HEK293 (cell line): Measurements from ENCODE around the gene UBE2M.

Experiments
- GLIS1 ChIP-seq: fragments of 450-650 bp; formaldehyde crosslinking; IDR thresholded peaks from 2 replicates; pipeline ENCODE4 v1.5.1; 2016; ENCODE audit warnings: missing biosample characterization, missing genetic modification characterization
- KLF9 ChIP-seq: fragments of 450-650 bp; formaldehyde crosslinking; IDR thresholded peaks from 2 replicates; pipeline ENCODE4 v1.5.1; 2016; ENCODE audit warnings: missing biosample characterization, missing genetic modification characterization, low read depth
- ZBTB48 ChIP-seq: fragments of 450-650 bp; formaldehyde crosslinking; IDR thresholded peaks from 2 replicates; pipeline ENCODE4 v1.5.1; 2016; ENCODE audit warnings: missing biosample characterization, missing genetic modification characterization
- ZEB2 ChIP-seq: fragments of 450-650 bp; formaldehyde crosslinking; IDR thresholded peaks from 2 replicates; pipeline ENCODE4 v1.5.1; 2016; ENCODE audit warnings: missing biosample characterization, missing genetic modification characterization
- ZNF10 ChIP-seq: fragments of 450-650 bp; formaldehyde crosslinking; IDR thresholded peaks from 2 replicates; pipeline ENCODE4 v1.5.1; 2017; ENCODE audit warnings: missing biosample characterization, missing genetic modification characterization
- ZNF138 ChIP-seq: fragments of 450-650 bp; formaldehyde crosslinking; IDR thresholded peaks from 2 replicates; pipeline ENCODE4 v1.5.1; 2016; ENCODE audit warnings: missing biosample characterization, missing genetic modification characterization, borderline replicate concordance
- ZNF146 ChIP-seq: fragments of 450-650 bp; formaldehyde crosslinking; IDR thresholded peaks from 2 replicates; pipeline ENCODE4 v1.5.1; 2016; ENCODE audit warnings: missing biosample characterization, missing genetic modification characterization
- ZNF175 ChIP-seq: fragments of 450-650 bp; formaldehyde crosslinking; IDR thresholded peaks from 2 replicates; pipeline ENCODE4 v1.5.1; 2016; ENCODE audit warnings: missing biosample characterization, missing genetic modification characterization
- ZNF184 ChIP-seq: fragments of 450-650 bp; IDR thresholded peaks from 2 replicates; pipeline ENCODE4 v1.5.1; 2018; ENCODE audit warnings: missing biosample characterization, mild to moderate bottlenecking, missing genetic modification characterization
- ZNF202 ChIP-seq: fragments of 450-650 bp; formaldehyde crosslinking; IDR thresholded peaks from 2 replicates; pipeline ENCODE4 v1.5.1; 2016; ENCODE audit warnings: missing biosample characterization, missing genetic modification characterization, borderline replicate concordance
- ZNF23 ChIP-seq: fragments of 450-650 bp; formaldehyde crosslinking; IDR thresholded peaks from 2 replicates; pipeline ENCODE4 v1.5.1; 2016; ENCODE audit warnings: missing biosample characterization, missing genetic modification characterization, borderline replicate concordance
- ZNF274 ChIP-seq, 2 experiments: fragments of 200-500 bp in 1 of 2; fragments of 450-650 bp in 1 of 2; sonication (Bioruptor generic) in 1 of 2; formaldehyde crosslinking in 1 of 2; IDR thresholded peaks; 2 replicates each; pipeline versions ENCODE4 v1.5.1 to v1.6.1; 2014 to 2016; ENCODE audit warnings: borderline replicate concordance in 1 of 2, inconsistent platforms in 1 of 2, low read length in 1 of 2, missing biosample characterization in 1 of 2, missing genetic modification characterization in 1 of 2
- ZNF473 ChIP-seq: fragments of 450-650 bp; formaldehyde crosslinking; IDR thresholded peaks from 2 replicates; pipeline ENCODE4 v1.5.1; 2017; ENCODE audit warnings: missing biosample characterization, missing genetic modification characterization
- ZNF518A ChIP-seq: fragments of 450-650 bp; formaldehyde crosslinking; conservative IDR thresholded peaks from 2 replicates; pipeline ENCODE4 v1.5.1; 2016; ENCODE audit warnings: low read depth, missing biosample characterization, missing genetic modification characterization
- ZNF548 ChIP-seq: fragments of 450-650 bp; formaldehyde crosslinking; IDR thresholded peaks from 2 replicates; pipeline ENCODE4 v1.5.1; 2016; ENCODE audit warnings: missing biosample characterization, missing genetic modification characterization
- ZNF561 ChIP-seq: fragments of 450-650 bp; IDR thresholded peaks from 2 replicates; pipeline ENCODE4 v1.5.1; 2018; ENCODE audit warnings: missing biosample characterization, missing genetic modification characterization, borderline replicate concordance
- ZNF677 ChIP-seq: fragments of 450-650 bp; IDR thresholded peaks from 2 replicates; pipeline ENCODE4 v1.5.0; 2018; ENCODE audit warnings: missing biosample characterization, mild to moderate bottlenecking, missing genetic modification characterization, moderate library complexity
- ZNF707 ChIP-seq: fragments of 450-650 bp; formaldehyde crosslinking; IDR thresholded peaks from 2 replicates; pipeline ENCODE4 v1.5.1; 2016; ENCODE audit warnings: missing biosample characterization, missing genetic modification characterization
- ZNF777 ChIP-seq: fragments of 450-650 bp; formaldehyde crosslinking; IDR thresholded peaks from 2 replicates; pipeline ENCODE4 v1.5.1; 2017; ENCODE audit warnings: missing biosample characterization, missing genetic modification characterization, borderline replicate concordance
- ZNF843 ChIP-seq: fragments of 450-650 bp; formaldehyde crosslinking; IDR thresholded peaks from 2 replicates; pipeline ENCODE4 v1.5.1; 2016; ENCODE audit warnings: missing biosample characterization, missing genetic modification characterization
- ZXDB ChIP-seq: fragments of 450-650 bp; formaldehyde crosslinking; IDR thresholded peaks from 2 replicates; pipeline ENCODE4 v1.5.1; 2016; ENCODE audit warnings: missing biosample characterization, missing genetic modification characterization
- TF ChIP-seq, protein P1 (sequence below): fragments of 450-650 bp; IDR thresholded peaks from 2 replicates; pipeline ENCODE4 v1.5.1; 2018; ENCODE audit warnings: missing biosample characterization, missing genetic modification characterization
- TF ChIP-seq, protein P2 (sequence below): fragments of 450-650 bp; formaldehyde crosslinking; IDR thresholded peaks from 2 replicates; pipeline ENCODE4 v1.5.1; 2016; ENCODE audit warnings: missing biosample characterization, missing genetic modification characterization, borderline replicate concordance
- TF ChIP-seq, protein P3 (sequence below): fragments of 450-650 bp; formaldehyde crosslinking; IDR thresholded peaks from 2 replicates; pipeline ENCODE4 v1.5.1; 2017; ENCODE audit warnings: missing biosample characterization, missing genetic modification characterization
- TF ChIP-seq, protein P4 (sequence below): fragments of 450-650 bp; formaldehyde crosslinking; IDR thresholded peaks from 2 replicates; pipeline ENCODE4 v1.5.1; 2016; ENCODE audit warnings: missing biosample characterization, missing genetic modification characterization

UBE2M gene

DNA sequence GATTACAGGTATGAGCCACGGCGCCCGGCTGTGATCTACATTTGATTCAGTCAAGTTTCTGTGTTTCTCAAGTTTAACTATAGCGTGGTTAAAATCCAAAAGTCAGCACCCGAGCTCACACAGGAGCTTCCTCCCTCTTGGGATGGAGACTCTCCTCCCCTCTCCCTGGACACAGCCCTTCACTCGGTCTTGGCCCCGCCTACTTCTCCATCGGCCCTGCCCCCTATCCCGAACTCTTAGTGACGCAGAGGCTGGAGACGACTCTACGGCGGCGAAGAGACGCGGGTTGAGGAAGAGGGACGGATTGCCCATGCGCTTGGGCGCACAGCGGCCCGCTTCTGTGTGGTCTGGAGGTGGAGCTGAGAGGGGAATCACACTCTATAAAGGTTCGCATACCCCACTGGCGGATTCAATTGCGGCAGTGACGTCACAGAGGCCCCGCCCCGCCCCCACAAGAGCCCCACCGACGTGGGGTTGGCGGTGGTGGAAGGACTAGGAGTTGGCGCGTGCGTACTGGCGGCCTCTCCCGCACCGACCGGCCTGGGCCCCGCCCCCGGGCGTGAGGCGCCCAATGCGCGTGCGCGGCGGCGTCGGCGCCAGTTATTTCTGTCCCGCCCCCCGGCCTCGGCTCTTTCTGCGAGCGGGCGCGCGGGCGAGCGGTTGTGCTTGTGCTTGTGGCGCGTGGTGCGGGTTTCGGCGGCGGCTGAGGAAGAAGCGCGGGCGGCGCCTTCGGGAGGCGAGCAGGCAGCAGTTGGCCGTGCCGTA is 14.4 kb downstream of the UBE2M start, which contains the start of gene TRIM28 (continued):
- TF ChIP-seq ZNF518A, result no peak
- TF ChIP-seq ZBTB48 (tag by site-specific recombination), result no peak
- TF ChIP-seq, protein P1, sequence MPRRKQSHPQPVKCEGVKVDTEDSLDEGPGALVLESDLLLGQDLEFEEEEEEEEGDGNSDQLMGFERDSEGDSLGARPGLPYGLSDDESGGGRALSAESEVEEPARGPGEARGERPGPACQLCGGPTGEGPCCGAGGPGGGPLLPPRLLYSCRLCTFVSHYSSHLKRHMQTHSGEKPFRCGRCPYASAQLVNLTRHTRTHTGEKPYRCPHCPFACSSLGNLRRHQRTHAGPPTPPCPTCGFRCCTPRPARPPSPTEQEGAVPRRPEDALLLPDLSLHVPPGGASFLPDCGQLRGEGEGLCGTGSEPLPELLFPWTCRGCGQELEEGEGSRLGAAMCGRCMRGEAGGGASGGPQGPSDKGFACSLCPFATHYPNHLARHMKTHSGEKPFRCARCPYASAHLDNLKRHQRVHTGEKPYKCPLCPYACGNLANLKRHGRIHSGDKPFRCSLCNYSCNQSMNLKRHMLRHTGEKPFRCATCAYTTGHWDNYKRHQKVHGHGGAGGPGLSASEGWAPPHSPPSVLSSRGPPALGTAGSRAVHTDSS (tag by site-specific recombination), result 0 out of 2 replicates have a peak, but pooled peaks have one; percentile 17
- TF ChIP-seq ZNF843 (tag by site-specific recombination), result no peak; the same call in 1 of the 2 replicates
- TF ChIP-seq, protein P2, sequence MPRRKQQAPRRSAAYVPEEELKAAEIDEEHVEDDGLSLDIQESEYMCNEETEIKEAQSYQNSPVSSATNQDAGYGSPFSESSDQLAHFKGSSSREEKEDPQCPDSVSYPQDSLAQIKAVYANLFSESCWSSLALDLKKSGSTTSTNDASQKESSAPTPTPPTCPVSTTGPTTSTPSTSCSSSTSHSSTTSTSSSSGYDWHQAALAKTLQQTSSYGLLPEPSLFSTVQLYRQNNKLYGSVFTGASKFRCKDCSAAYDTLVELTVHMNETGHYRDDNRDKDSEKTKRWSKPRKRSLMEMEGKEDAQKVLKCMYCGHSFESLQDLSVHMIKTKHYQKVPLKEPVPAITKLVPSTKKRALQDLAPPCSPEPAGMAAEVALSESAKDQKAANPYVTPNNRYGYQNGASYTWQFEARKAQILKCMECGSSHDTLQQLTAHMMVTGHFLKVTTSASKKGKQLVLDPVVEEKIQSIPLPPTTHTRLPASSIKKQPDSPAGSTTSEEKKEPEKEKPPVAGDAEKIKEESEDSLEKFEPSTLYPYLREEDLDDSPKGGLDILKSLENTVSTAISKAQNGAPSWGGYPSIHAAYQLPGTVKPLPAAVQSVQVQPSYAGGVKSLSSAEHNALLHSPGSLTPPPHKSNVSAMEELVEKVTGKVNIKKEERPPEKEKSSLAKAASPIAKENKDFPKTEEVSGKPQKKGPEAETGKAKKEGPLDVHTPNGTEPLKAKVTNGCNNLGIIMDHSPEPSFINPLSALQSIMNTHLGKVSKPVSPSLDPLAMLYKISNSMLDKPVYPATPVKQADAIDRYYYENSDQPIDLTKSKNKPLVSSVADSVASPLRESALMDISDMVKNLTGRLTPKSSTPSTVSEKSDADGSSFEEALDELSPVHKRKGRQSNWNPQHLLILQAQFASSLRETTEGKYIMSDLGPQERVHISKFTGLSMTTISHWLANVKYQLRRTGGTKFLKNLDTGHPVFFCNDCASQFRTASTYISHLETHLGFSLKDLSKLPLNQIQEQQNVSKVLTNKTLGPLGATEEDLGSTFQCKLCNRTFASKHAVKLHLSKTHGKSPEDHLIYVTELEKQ (tag by site-specific recombination), result no peak
- no peak for TF ChIP-seq ZNF10
- TF ChIP-seq GLIS1, result peak; percentile 81
- TF ChIP-seq ZNF707 (tag by site-specific recombination), result no peak
- no peak for TF ChIP-seq ZNF548 (tag by site-specific recombination)
- peak; percentile 2; the same call in 1 of the 2 replicates for TF ChIP-seq ZNF561 (tag by site-specific recombination)
- TF ChIP-seq ZXDB, result peak; percentile 58
- TF ChIP-seq, protein P3, sequence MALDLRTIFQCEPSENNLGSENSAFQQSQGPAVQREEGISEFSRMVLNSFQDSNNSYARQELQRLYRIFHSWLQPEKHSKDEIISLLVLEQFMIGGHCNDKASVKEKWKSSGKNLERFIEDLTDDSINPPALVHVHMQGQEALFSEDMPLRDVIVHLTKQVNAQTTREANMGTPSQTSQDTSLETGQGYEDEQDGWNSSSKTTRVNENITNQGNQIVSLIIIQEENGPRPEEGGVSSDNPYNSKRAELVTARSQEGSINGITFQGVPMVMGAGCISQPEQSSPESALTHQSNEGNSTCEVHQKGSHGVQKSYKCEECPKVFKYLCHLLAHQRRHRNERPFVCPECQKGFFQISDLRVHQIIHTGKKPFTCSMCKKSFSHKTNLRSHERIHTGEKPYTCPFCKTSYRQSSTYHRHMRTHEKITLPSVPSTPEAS (tag by site-specific recombination), result no peak
- no peak for TF ChIP-seq ZNF146
- TF ChIP-seq ZNF202 (tag by site-specific recombination), result no peak
- TF ChIP-seq ZNF274 (IDR thresholded peaks at IDR 0.05; ENCODE audit: low read length), result no peak
- TF ChIP-seq ZNF274 (tag by site-specific recombination; IDR thresholded peaks at IDR 0.05; ENCODE audit: borderline replicate concordance), result no peak
- no peak for TF ChIP-seq ZNF777 (tag by site-specific recombination)
- TF ChIP-seq KLF9 (tag by site-specific recombination), result peak; percentile 81
- TF ChIP-seq ZNF473 (tag by site-specific recombination), result no peak
- peak; percentile 79 for TF ChIP-seq ZEB2 (tag by site-specific recombination)
- no peak for TF ChIP-seq ZNF184 (tag by site-specific recombination)
- TF ChIP-seq ZNF175, result no peak
- no peak for TF ChIP-seq ZNF23 (tag by site-specific recombination)
- TF ChIP-seq, protein P4, sequence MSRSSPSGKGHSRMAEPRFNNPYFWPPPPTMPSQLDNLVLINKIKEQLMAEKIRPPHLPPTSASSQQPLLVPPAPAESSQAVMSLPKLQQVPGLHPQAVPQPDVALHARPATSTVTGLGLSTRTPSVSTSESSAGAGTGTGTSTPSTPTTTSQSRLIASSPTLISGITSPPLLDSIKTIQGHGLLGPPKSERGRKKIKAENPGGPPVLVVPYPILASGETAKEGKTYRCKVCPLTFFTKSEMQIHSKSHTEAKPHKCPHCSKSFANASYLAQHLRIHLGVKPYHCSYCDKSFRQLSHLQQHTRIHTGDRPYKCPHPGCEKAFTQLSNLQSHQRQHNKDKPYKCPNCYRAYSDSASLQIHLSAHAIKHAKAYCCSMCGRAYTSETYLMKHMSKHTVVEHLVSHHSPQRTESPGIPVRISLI (tag by site-specific recombination), result no peak
- no peak for TF ChIP-seq ZNF138
- TF ChIP-seq ZNF677, result peak; percentile 36; the same call in 1 of the 2 replicates
- TF ChIP-seq, all 188 proteins: peak for 42
